AG10803 (cell line): ENCODE results near the gene PFKFB1.

Experiments
- DNase-seq: peaks from one replicate; pipeline ENCODE4 v3.0.0; 2010; ENCODE audit warnings: low read depth
- H3K4me3 ChIP-seq: 2 replicates; pipeline ENCODE4 v1.5.1; 2011; ENCODE audit warnings: mild to moderate bottlenecking, low read length, control low read depth
- CTCF ChIP-seq: conservative IDR thresholded peaks from 2 replicates; pipeline ENCODE4 v1.5.1; 2011; ENCODE audit warnings: mild to moderate bottlenecking, low read length, control low read depth, inconsistent platforms

PFKFB1 gene

GRCh38 chrX:54885740-54886139 lies 108.2 kb downstream of the PFKFB1 start:
- no peak overlapping the region for H3K4me3 ChIP-seq
- TF ChIP-seq CTCF = no peak
- DNase-seq = no peak
